Fibroblast of mammary gland (primary cell): ENCODE results near the gene RIPOR1.
"Not testable (repeated sequence)": the region's sequence is repeated elsewhere in the genome, so short reads cannot be mapped to it uniquely, and the experiment has no call there.

Source experiments
- DNase-seq: peaks from one replicate; pipeline ENCODE4 v3.0.0-alpha.2; 2010; ENCODE audit warnings: low read depth
- H3K4me3 ChIP-seq: 2 replicates; pipeline ENCODE4 v1.5.1; 2011; ENCODE audit warnings: low read depth, mild to moderate bottlenecking, low read length, moderate library complexity; ENCODE audit not compliant: control insufficient read depth
- CTCF ChIP-seq: conservative IDR thresholded peaks from 2 replicates; pipeline ENCODE4 v1.5.1; 2011; ENCODE audit warnings: low read depth, low read length, inconsistent platforms; ENCODE audit not compliant: control insufficient read depth, insufficient read depth

RIPOR1 gene

GRCh38 chr16:67528870-67529581, 397 bp downstream of the RIPOR1 start:
- no peak for DNase-seq
- peak overlapping the region; percentile 83 for H3K4me3 ChIP-seq
- no peak for TF ChIP-seq CTCF

GRCh38 chr16:67529582-67530012, 968 bp downstream of the RIPOR1 start:
- peak; percentile 36 for DNase-seq
- H3K4me3 ChIP-seq = peak overlapping the region; percentile 83
- TF ChIP-seq CTCF = no peak

- H3K4me3 ChIP-seq = peak overlapping the region; percentile 83
- DNase-seq = peak; percentile 62
- TF ChIP-seq CTCF = no peak
Observed at GRCh38 chr16:67530013-67530939, 1.6 kb downstream of the RIPOR1 start.

GRCh38 chr16:67531247-67531646, 2.6 kb downstream of the RIPOR1 start:
- TF ChIP-seq CTCF = no peak
- no peak overlapping the region for H3K4me3 ChIP-seq
- no peak for DNase-seq

GRCh38 chr16:67533024-67533560, 4.5 kb downstream of the RIPOR1 start:
- H3K4me3 ChIP-seq = no peak overlapping the region
- no peak for DNase-seq
- no peak for TF ChIP-seq CTCF

GRCh38 chr16:67533987-67534386, 5.4 kb downstream of the RIPOR1 start:
- H3K4me3 ChIP-seq, DNase-seq: not testable (repeated sequence)

GRCh38 chr16:67534431-67534830, 5.8 kb downstream of the RIPOR1 start:
- H3K4me3 ChIP-seq = no peak overlapping the region

More at GRCh38 chr16:67534431-67534830, 5.8 kb downstream of the RIPOR1 start:
- DNase-seq = no peak
- TF ChIP-seq CTCF = no peak
